HCT116 (cell line): ENCODE data around the gene HIVEP3. TPM values are rescaled to one million over a fixed set of nuclear protein-coding genes. Genes with fewer than 3 reads are reported as not detected.

ENCODE experiments used
- ATAC-seq: fragments of 200-7000 bp; cut with Tn5 transposase; 2 replicates; pipeline ENCODE4 v1.9.1; 2020; ENCODE audit warnings: mild to moderate bottlenecking, moderate library complexity
- BruUV-seq: library from RNA; stranded (reverse); fragments of 400-500 nt; replicated peaks from 2 replicates; lab custom pipeline; 2021; lab: Mats Ljungman, UMichigan
- CTCF ChIA-PET: fragments of 300-600 bp; sonication (Branson Sonifier 250); formaldehyde crosslinking; loops from one replicate; lab custom pipeline; 2021; ENCODE audit warnings: antibody characterized with exemption; lab: Charles Lee
- POLR2A ChIA-PET: fragments of 300-600, 350-600 bp; sonication (Branson Sonifier 250); formaldehyde crosslinking; loops from one replicate; lab custom pipeline; 2021; ENCODE audit warnings: antibody characterized with exemption; lab: Charles Lee
- RAD21 ChIA-PET, 2 experiments: fragments of 300-600 bp; sonication (Branson Sonifier 250); formaldehyde crosslinking; loops; one replicate each; lab custom pipeline; 2023; ENCODE audit warnings: low total read pairs in 2 of 2; ENCODE audit not compliant: uncharacterized antibody in 2 of 2, unreplicated experiment in 2 of 2, low non-redundant PET in 1 of 2; lab: Charles Lee
- DNase-seq: peaks from one replicate; pipeline ENCODE4 v3.0.0-alpha.2; 2010; ENCODE audit warnings: low read depth, low spot score
- H2AFZ ChIP-seq: fragments of 200-600 bp; shearing (Covaris generic), sonication (generic); 2 replicates; pipeline ENCODE4 v1.6.1; 2017; ENCODE audit warnings: low read depth, mixed run types, mixed read lengths, antibody characterized with exemption, low read length; ENCODE audit not compliant: poor library complexity, severe bottlenecking
- H3K27ac ChIP-seq: 2 replicates; pipeline ENCODE4 v1.5.1; 2012; ENCODE audit warnings: low read depth, low read length
- H3K27me3 ChIP-seq: fragments of 200-600 bp; sonication (generic); 2 replicates; pipeline ENCODE4 v1.6.1; 2016; ENCODE audit warnings: mixed run types, low read length, mixed read lengths; ENCODE audit not compliant: insufficient read depth
- H3K36me3 ChIP-seq, 2 experiments: fragments of 200-500 bp in 1 of 2; fragments of 200-600 bp in 1 of 2; sonication (Bioruptor generic) in 1 of 2; sonication (generic) in 1 of 2; 2 replicates each; pipeline versions ENCODE4 v1.5.1 to v1.6.1; 2014 to 2016; ENCODE audit warnings: low read length in 2 of 2, inconsistent platforms in 1 of 2, mixed read lengths in 1 of 2, mixed run types in 1 of 2; ENCODE audit not compliant: insufficient read depth in 2 of 2, control insufficient read depth in 1 of 2
- H3K4me1 ChIP-seq, 2 experiments: fragments of 200-600 bp in 1 of 2; sonication (generic) in 1 of 2; 2 replicates each; pipeline versions ENCODE4 v1.5.1 to v1.6.1; 2012 to 2017; ENCODE audit warnings: low read length in 2 of 2, inconsistent platforms in 1 of 2, mild to moderate bottlenecking in 1 of 2, mixed read lengths in 1 of 2, mixed run types in 1 of 2, moderate library complexity in 1 of 2; ENCODE audit not compliant: insufficient read depth in 2 of 2, control insufficient read depth in 1 of 2
- H3K4me2 ChIP-seq: fragments of 200-600 bp; sonication (generic); 2 replicates; pipeline ENCODE4 v1.6.1; 2017; ENCODE audit warnings: mixed run types, low read length, mixed read lengths
- H3K4me3 ChIP-seq, 2 experiments: fragments of 200-600 bp in 1 of 2; sonication (generic) in 1 of 2; replicated peaks in 1 of 2; 2 replicates each; pipeline ENCODE4 v1.5.1; 2011 to 2016; ENCODE audit warnings: low read length in 2 of 2, control low read depth in 1 of 2, low read depth in 1 of 2, mild to moderate bottlenecking in 1 of 2, mixed read lengths in 1 of 2, mixed run types in 1 of 2
- H3K79me2 ChIP-seq: fragments of 200-600 bp; sonication (generic); 2 replicates; pipeline ENCODE4 v1.6.1; 2017; ENCODE audit warnings: mild to moderate bottlenecking, mixed run types, low read length, moderate library complexity, mixed read lengths; ENCODE audit not compliant: insufficient read depth
- H3K9ac ChIP-seq: fragments of 200-600 bp; sonication (generic); 2 replicates; pipeline ENCODE4 v1.6.1; 2016; ENCODE audit warnings: low read length, mixed read lengths
- H3K9me2 ChIP-seq: fragments of 200-600 bp; sonication (generic), shearing (Covaris generic); 2 replicates; pipeline ENCODE4 v1.6.1; 2017; ENCODE audit warnings: mixed run types, mild to moderate bottlenecking, moderate library complexity; ENCODE audit not compliant: insufficient read depth
- H3K9me3 ChIP-seq, 2 experiments: fragments of 200-500 bp in 1 of 2; fragments of 200-600 bp in 1 of 2; sonication (Bioruptor generic) in 1 of 2; sonication (generic) in 1 of 2; 2 replicates each; pipeline ENCODE4 v1.6.1; 2014 to 2017; ENCODE audit warnings: low read length in 2 of 2, mixed read lengths in 2 of 2, inconsistent platforms in 1 of 2, low read depth in 1 of 2, mild to moderate bottlenecking in 1 of 2, mixed run types in 1 of 2, moderate library complexity in 1 of 2; ENCODE audit not compliant: control insufficient read depth in 1 of 2, insufficient read depth in 1 of 2
- H4K20me1 ChIP-seq: fragments of 200-600 bp; sonication (generic), shearing (Covaris generic); 2 replicates; pipeline ENCODE4 v1.6.1; 2017; ENCODE audit warnings: mixed run types, mild to moderate bottlenecking, moderate library complexity; ENCODE audit not compliant: insufficient read depth
- ATF3 ChIP-seq: IDR thresholded peaks from 2 replicates; pipeline ENCODE4 v1.6.1; 2012
- CBX3 ChIP-seq: IDR thresholded peaks from 2 replicates; pipeline ENCODE4 v1.6.1; 2012; ENCODE audit warnings: low read depth
- CEBPB ChIP-seq: IDR thresholded peaks from 2 replicates; pipeline ENCODE4 v1.6.1; 2012; ENCODE audit warnings: low read depth
- CTCF ChIP-seq, 3 experiments: fragments of 200-600 bp in 1 of 3; sonication (generic) in 1 of 3; IDR thresholded peaks in 2 of 3; conservative IDR thresholded peaks in 1 of 3; 2 replicates each; pipeline ENCODE4 v1.5.1; 2012 to 2017; ENCODE audit warnings: low read depth in 2 of 3, low read length in 2 of 3, antibody characterized with exemption in 1 of 3, borderline replicate concordance in 1 of 3, control low read depth in 1 of 3, mild to moderate bottlenecking in 1 of 3, mixed read lengths in 1 of 3, mixed run types in 1 of 3, moderate library complexity in 1 of 3; ENCODE audit not compliant: insufficient read depth in 1 of 3
- ELF1 ChIP-seq: IDR thresholded peaks from 2 replicates; pipeline ENCODE4 v1.6.1; 2012; ENCODE audit warnings: low read depth, borderline replicate concordance
- EZH2 ChIP-seq: fragments of 200-600 bp; sonication (generic); IDR thresholded peaks from 2 replicates; pipeline ENCODE4 v1.6.1; 2017; ENCODE audit warnings: antibody characterized with exemption, mixed run types
- EZH2phosphoT487 ChIP-seq: fragments of 200-600 bp; IDR thresholded peaks from 2 replicates; pipeline ENCODE4 v1.6.1; 2018; ENCODE audit warnings: antibody characterized with exemption, borderline replicate concordance
- FOSL1 ChIP-seq: IDR thresholded peaks from 2 replicates; pipeline ENCODE4 v1.6.1; 2012; ENCODE audit warnings: low read depth
- POLR2AphosphoS5 ChIP-seq: IDR thresholded peaks from 2 replicates; pipeline ENCODE4 v1.6.1; 2011; ENCODE audit warnings: mild to moderate bottlenecking, low read depth, low read length, moderate library complexity
- RAD21 ChIP-seq: IDR thresholded peaks from 2 replicates; pipeline ENCODE4 v1.6.1; 2012; ENCODE audit warnings: low read depth, mild to moderate bottlenecking
- SIN3A ChIP-seq: IDR thresholded peaks from 2 replicates; pipeline ENCODE4 v1.6.1; 2012; ENCODE audit warnings: low read depth
- SP1 ChIP-seq: IDR thresholded peaks from 2 replicates; pipeline ENCODE4 v1.6.1; 2012; ENCODE audit warnings: low read depth
- SRF ChIP-seq: IDR thresholded peaks from 2 replicates; pipeline ENCODE4 v1.6.1; 2012; ENCODE audit warnings: low read depth
- YY1 ChIP-seq: IDR thresholded peaks from 2 replicates; pipeline ENCODE4 v1.6.1; 2011; ENCODE audit warnings: low read length, low read depth, moderate library complexity, mild to moderate bottlenecking; ENCODE audit not compliant: insufficient replicate concordance; ENCODE audit errors: extremely low read depth
- ZFX ChIP-seq: fragments of 450-650 bp; IDR thresholded peaks from 2 replicates; pipeline ENCODE4 v1.6.1; 2017
- intact Hi-C: fragments of 100-400 bp; cut with micrococcal nuclease; formaldehyde crosslinking; loops from 2 replicates; pipeline ENCODE4 v1.10.0; 2022
- total RNA-seq: library from RNA; stranded (reverse); gene quantifications from one replicate; pipeline ENCODE4 v1.2.1, GENCODE V29; 2021; ENCODE audit not compliant: unreplicated experiment

HIVEP3 gene
- total RNA-seq, 1 experiment from 2014 or later, result 7.1 TPM

GRCh38 chr1:41804176-41804575 is 114.5 kb downstream of the HIVEP3 start (continued):
- TF ChIP-seq ZFX, result no peak
- TF ChIP-seq SP1, result no peak
- no peak for TF ChIP-seq SRF
- no peak for TF ChIP-seq CBX3
- TF ChIP-seq RAD21, result no peak
- TF ChIP-seq FOSL1, result no peak
- no peak for TF ChIP-seq YY1
- TF ChIP-seq ELF1, result no peak
- TF ChIP-seq EZH2phosphoT487, result no peak
- no peak for TF ChIP-seq POLR2AphosphoS5
- no peak for TF ChIP-seq ATF3
- no peak for TF ChIP-seq EZH2
- no peak for TF ChIP-seq SIN3A
- TF ChIP-seq, all 23 proteins: peak for 0

GRCh38 chr1:41803656-41804055 is 115.1 kb downstream of the HIVEP3 start:
- no peak overlapping the region for H2AFZ ChIP-seq
- H3K4me3 ChIP-seq, result no peak overlapping the region
- H3K27me3 ChIP-seq, result no peaks in the 10 kb centered on the region
- no peak overlapping the region for H3K9ac ChIP-seq
- POLR2A ChIA-PET, result no interaction called here
- DNase-seq (no peak), ATAC-seq (no peak)
- intact Hi-C loops, result no loop called here
- H3K27ac ChIP-seq, result no peak overlapping the region
- no peaks in the 10 kb centered on the region for H3K79me2 ChIP-seq
- H4K20me1 ChIP-seq, result no peaks in the 10 kb centered on the region
- H3K4me1 ChIP-seq, result peaks cover 7 to 23% of the 10 kb centered on the region in 2 experiments; a peak in 3 of 4 replicates
- H3K9me2 ChIP-seq, result no peaks in the 10 kb centered on the region
- RAD21 ChIA-PET, result no interaction called here
- BruUV-seq, result no TSS peak
- CTCF ChIA-PET, result interaction anchor here (2.4 kb wide), 1 partner anchor 9 kb away, joined by 13 read pairs; no protein-coding TSS in a partner anchor
- H3K4me2 ChIP-seq, result no peak overlapping the region
- H3K36me3 ChIP-seq, result no peaks in the 10 kb centered on the region
- H3K9me3 ChIP-seq, result no peaks in the 10 kb centered on the region
- TF ChIP-seq CTCF (IDR thresholded peaks at IDR 0.05 in 2 of 3, conservative IDR thresholded peaks at IDR 0.05 in 1 of 3; ENCODE audit: borderline replicate concordance in 1 of 3, insufficient read depth in 1 of 3, low read depth in 2 of 3, low read length in 2 of 3) (no peak), YY1 (no peak), SP1 (no peak), CEBPB (no peak), RAD21 (no peak), CBX3 (no peak), EZH2phosphoT487 (no peak), ZFX (no peak)
